ENCODE data around the gene SPATC1L.
"Not testable (repeated sequence)": the region's sequence is repeated elsewhere in the genome, so short reads cannot be mapped to it uniquely, and the experiment has no call there.

GRCh38 chr21:46147429-46147828 lies 36.8 kb downstream of the SPATC1L start:
- TF ChIP-seq, protein P1, sequence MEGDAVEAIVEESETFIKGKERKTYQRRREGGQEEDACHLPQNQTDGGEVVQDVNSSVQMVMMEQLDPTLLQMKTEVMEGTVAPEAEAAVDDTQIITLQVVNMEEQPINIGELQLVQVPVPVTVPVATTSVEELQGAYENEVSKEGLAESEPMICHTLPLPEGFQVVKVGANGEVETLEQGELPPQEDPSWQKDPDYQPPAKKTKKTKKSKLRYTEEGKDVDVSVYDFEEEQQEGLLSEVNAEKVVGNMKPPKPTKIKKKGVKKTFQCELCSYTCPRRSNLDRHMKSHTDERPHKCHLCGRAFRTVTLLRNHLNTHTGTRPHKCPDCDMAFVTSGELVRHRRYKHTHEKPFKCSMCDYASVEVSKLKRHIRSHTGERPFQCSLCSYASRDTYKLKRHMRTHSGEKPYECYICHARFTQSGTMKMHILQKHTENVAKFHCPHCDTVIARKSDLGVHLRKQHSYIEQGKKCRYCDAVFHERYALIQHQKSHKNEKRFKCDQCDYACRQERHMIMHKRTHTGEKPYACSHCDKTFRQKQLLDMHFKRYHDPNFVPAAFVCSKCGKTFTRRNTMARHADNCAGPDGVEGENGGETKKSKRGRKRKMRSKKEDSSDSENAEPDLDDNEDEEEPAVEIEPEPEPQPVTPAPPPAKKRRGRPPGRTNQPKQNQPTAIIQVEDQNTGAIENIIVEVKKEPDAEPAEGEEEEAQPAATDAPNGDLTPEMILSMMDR (IDR thresholded peaks at IDR 0.05), result peak in 3 of 6 experiments; percentile 10 to 19 (median 18)
- not testable (repeated sequence) for TF ChIP-seq POLR2AphosphoS5 (IDR thresholded peaks at IDR 0.05)

Measured in upper lobe of left lung (tissue), 4 donors.